Measurements from ENCODE around the gene WWOX.

The WWOX gene

DNA sequence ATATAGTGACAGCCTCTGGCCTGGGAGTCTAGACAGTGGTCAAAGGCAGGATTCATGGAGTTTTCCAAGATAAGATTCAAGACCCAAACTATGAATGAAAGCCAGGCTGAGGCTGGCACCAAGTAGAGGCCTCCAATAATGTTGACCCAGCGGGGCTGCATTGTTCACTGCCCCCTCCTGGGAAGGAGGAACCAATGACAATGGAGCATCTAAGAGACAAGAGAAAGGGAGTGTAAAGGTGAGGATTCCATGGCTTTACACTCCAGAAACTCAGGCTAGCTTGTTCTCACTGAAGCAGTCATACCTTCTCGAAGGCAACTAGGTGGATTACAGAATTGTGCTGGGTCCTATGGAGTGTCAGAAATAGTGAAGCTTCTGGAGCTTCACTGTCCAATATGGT, 380.3 kb downstream of the WWOX start:
- no peak for DNase-seq

DNA sequence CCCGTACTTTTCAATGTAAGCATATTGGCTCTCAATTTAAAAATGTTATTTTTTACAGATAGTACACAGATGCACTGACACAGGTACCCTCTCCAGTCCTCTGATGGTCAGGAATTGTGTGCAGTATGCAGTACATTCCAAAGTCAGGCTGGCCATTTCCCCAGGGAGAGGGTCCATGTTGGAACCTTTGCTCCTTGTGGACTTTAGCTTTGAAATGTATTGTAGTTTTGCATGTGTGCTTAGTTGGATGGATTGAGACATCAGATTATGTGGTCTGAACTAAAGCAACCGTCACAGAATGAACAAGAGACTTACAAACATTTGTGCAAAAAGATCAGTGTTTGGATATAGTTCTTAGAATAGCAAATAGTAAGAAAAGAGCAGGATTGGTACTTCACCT, 381.1 kb downstream of the WWOX start:
- no peak for DNase-seq

DNA sequence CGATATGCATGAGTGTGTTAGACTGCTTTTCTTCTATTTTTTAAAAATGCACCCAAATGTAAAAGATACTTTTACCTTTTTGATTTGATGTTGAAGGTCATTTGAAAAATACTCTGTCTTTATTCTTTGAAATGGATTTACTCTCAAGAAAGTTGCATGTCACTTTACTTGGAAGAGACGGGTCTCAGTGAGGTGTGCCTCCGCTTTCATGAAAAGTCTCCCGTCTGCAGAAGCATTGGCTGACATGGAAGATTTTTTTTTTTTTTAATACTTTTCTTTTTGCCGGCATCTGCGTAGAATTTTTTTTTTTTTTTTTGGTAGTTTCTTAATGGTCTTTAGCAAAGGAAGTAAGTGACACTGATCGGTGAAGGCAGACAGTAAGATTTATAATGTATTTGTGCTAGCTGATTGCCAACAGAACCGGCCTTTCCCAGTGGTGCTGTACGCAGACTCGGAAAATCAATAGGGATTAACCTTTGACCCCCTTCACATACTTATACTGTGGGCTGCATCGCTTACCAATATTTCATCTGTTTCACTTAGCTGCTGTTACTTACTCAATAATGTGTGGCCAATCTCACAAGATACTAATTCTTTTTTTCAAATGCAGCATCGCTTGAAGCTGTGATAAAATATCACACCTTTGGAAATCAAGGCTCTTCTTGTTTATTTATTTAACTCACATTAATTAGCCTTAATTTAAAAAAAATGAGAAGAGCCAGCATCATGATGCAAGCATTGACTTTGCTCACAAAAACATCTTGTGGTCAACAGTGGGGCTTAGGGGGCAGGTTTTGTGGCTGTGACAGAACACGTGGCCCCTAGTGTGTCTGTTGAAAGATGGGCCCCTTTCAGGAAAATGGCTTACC, 383.9 kb downstream of the WWOX start:
- DNase-seq: no peak

DNA sequence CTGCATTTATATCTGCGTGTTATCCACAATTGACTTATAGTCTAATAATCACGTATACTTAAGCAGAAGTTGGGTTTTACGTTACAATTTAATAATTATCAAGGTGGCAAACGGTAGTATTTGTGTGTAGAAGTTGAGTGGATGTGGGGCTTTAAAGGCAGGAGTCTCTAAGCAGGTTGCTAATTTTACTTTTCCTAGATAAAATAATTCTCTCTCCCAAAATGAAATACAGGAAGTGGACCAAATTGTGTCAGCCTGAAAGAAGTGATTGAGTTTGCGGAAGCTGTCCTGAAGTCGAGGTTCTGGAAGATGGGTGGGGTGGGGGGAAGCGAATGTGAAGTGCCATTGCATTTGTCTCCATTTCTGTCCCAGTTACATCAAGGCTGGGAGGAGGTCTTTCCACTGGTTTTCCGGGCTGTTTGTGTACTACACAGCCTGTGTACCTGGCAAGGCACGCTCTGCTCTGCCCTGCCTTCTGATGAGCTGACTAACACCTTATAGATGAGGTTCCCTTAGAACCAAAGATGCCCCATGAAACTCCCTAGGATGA, 385.1 kb downstream of the WWOX start:
- no peak for DNase-seq

DNA sequence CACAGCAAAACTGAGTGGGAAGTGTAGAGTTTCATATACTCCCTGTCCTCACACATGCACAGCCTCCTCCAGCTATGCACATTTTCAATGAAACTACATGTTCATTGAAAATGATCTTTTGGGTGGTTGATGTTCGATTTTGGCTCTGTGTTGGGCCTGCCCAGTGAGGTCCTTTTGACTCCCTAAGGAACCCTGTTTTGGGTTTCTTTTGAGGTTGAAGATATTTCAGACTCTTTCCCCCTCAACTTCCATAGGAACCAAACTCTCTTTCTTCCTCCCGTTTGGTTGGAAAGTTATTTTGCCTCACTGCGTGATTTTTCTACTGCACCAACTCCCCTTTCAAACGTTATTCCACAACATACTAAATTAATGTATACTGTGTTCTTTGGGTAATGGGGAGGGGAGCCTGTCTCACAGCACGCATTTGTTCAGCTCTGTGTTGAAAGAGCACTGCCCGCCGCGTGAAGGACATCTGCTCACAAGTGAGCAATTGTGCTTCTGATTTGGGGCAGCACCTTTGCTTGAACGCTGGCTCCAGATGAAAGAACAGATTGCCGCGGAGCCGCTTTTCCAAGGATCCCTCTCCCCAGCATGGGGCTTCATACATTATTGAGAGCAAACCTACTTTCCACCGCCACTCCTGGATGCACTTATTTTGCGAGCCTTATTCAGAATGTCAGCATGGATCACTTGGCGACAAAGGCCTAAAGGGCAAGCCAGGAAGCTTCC, 385.9 kb downstream of the WWOX start:
- no peak for DNase-seq

DNA sequence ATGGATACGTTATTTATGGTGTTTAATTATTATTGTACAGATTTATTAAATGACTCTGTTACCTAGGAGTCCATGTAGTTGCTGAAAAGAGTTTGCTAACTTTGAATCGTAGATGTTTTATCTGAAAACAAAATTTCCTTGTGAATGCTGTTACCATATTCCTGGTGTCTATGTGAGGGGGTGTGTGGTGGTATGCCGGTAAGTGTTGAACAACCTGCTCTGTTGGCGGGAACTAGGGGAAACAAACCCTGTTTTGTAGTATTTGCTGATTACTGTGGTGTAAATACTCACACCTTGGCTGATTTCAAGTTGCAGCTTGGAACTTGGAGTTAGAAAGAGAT, 386.4 kb downstream of the WWOX start:
- DNase-seq: no peak

DNA sequence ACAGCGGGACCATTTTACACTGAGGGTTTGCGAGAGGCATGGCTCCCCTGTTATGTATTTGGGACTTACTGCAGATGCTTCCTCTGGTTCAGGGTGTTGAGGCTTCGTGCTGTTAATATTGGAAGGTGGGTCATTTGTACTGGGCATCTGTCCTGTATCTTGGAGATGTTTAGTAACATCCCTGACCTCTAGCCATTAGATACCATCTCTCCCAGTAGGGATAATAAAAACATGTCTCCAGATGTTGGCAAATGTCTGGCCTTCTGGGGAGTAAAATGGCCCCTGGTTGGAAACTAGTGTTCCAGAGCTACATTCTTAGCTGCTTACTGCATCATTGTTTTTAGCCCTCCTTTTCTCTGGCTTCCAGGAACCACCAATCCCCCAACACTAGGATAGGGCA, 388.0 kb downstream of the WWOX start:
- no peak for DNase-seq

DNA sequence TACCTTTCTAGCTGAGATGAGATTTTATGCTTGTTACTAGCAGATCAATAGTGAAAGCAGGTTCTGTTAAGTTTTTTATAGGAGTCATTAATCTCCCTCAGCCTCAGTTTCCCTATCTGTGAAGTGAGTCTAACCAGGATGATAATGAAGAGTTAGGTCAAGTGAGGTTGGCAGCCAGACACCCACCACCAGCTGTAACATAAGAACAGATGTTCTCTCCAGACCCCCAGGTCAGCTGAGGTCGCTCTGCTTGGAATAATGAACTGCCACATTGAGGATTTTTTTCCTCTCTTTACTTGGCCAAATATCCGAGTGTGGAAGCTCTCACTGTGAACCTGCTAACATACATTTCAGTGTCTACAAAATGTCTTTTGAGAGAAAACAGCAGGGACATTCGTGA, 389.6 kb downstream of the WWOX start:
- no peak for DNase-seq

DNA sequence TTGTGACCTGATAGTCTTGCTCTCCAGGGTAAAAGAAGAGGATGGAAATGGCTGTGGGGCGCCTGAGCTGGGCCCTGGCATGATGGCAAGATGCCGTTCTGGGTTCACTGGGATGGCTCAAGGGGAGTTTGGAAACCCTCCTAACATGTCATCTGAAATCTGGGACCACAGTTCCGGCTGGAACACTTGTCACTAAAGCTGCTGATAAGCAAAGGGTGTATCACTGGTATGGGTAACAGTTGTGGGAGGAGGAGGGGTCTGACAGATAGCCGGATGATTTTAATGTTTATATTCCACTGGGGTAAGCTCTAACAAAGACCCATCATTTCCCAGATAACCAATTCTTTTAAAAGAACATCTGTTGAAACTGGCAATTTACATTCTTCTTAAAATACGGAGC, 390.2 kb downstream of the WWOX start:
- DNase-seq: no peak

DNA sequence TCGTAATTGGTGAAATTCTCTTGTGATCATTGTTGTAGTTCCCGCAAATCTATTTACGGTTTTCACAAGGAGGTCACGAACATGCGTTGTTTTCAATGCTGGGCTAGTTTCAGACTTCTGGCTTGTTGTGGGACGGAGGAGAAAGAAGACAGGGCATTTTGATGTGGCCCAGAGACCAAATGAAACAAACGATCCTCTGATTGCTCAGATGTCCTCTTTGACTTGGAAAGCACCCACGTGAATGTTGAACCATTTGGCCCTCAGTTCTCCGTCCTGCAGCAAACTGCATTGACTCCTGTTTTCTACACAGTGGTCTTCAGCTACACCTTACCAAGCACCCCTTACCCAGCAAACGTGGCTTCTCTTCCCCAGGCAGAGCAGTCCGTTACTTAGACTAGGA, 391.0 kb downstream of the WWOX start:
- DNase-seq: no peak

DNA sequence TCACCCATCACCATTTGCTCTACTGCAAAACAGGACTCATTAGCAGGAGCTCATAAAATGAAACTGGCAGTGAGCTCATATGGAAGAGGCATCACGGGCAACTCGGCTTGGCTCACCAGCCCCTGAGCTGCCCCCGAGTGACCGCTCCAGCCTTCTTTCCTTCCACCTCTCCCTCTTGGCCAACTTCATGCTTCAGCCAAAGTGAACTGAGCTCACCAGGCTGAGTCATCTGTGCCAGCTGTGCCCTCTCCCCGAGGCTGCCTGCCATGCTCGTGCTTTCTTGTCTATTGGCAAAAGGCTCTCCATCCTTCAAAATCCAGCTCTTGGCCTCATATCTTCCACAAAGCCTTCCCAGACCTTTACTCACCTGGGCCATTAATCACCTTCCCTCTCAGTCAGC, 391.4 kb downstream of the WWOX start:
- DNase-seq: no peak

DNA sequence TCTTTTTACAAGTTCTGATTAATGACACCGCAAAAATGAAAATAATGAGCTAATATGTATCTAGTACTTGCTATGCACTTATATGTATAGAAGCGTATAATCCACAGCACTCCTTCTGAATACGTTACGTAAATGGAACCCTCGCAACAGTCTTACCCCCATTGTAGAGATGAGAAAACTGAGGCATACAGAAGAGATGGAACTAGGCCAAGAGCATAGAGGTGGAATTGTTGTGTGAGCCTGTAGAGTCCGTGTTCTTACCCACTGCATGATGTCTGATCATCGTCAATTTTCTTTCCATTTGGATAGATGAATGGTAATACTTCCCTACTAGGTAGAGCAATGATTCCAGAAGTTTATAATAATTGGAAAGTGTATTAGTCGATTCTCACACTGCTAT, 394.1 kb downstream of the WWOX start:
- DNase-seq: no peak

DNA sequence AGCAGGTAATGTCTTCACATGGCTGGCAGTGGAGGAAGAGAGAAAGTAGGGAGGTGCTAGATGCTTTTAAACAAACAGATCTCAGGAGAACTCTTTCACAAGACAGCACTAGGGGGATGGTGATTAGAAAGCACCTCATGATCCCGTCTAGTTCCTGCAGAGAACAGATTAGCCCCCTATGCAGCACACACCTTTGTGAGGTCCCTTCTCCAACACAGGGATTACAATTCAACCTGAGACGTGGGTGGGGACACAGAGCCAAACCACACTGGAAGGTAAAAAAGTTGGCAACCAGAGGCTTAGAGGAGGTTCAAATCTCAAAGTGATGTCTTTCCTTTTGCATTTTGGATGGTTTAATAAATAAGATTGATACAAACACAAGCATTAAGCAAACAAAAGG, 394.7 kb downstream of the WWOX start:
- DNase-seq: no peak

DNA sequence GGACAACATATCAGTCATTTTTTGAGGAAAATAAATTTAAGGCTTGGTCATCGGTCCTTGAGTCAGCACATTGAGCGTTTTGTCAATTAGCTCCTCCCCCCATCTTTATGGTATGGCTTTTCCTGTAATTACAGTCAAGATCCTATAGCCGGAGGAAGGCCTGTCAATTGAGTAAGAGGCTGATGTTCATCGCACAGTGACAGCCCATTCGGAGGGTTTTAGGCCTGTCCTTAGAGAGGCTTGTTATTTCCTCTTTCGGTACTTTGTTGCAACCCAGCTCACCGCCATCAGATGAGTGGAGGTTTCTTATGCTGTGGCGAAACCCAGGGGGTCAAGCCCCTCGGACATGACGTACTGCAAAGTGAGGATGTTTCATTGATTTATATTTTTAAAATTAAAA, 395.2 kb downstream of the WWOX start:
- peak; percentile 53 to 54 for DNase-seq

DNA sequence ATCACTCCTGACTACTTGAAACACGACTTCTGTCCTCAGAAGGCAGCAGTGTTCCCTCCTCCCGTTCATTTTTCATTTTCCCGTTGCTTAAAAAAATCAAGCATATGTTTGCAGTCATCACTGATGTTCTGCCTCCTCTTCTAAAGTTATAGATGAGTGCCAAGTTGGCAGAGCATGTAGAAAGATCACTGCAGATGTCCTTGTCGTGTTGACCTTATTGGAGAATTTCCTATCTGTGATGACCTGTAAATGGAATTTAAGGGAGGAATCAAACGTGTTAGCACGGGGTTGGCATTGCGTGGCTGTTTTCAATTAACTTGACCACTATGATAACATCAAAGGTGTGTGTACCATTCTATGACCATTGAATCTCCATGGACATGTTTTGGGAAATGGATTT, 396.7 kb downstream of the WWOX start:
- DNase-seq: no peak

DNA sequence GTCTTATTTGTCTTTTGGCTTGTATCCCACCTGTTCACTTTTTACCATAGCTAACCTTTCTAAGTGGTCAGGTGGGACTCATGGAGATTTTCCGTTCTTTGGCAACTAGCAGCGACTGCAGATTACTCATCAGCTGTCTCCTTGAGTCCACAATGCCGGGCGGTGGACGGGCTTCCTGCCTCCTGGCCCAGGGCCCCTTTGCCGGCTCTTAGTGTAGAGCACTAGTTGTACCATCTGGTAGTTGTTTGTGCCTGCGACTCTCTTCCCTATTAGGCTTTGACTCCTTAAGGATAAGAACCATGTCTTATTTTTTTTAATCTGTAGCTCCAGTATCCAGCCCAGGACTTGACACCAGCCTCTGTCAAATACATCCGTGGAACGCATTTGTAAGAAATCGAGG, 399.9 kb downstream of the WWOX start:
- no peak for DNase-seq

DNA sequence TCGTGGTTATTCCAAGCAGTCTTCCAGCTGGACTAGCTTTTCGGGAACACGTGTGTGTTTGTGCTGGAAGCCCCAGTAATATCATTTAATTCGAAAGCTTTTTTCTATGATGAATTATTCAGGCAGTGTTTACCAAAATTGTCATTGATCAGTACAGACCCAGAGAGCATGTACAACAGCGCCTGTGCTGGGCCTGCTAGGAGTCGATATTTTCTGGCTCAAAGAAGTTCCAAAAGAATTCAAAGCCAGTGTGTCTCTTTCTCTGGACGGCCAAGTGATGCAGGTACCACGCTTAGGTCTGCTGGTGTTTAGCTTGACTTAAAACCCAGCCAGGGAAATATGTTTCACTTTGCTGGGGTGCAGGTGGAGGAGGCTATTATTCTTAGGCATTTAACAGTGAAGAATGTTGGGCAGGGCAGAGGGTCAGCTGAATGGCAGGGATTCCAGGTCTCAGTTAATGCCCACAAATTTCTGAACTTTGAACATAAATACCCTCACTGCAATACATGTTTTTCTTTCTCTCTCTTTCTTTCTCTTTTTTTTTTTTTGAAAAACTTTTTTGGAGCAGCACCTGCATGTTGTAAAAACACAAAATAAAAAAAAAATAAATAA, 401.3 kb downstream of the WWOX start:
- no peak for DNase-seq

DNA sequence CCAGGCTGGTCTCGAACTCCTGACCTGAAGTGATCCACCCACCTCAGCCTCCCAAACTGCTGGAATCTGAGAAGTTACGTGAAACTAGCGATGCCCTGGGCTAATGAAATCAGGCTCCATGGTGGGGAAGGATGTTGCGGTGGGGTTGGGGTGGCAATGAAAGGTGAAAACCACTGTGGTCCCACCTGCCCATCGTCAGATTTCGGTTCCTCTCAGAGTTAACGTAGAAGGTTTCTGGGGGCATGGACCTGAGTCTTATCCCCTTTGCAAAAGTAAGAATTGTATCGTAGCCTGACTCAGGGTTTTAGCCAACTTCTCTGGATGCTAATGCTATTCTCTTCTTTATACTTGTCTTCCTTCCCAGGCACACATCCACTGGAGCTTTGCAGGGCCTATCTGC, 402.3 kb downstream of the WWOX start:
- DNase-seq: no peak

DNA sequence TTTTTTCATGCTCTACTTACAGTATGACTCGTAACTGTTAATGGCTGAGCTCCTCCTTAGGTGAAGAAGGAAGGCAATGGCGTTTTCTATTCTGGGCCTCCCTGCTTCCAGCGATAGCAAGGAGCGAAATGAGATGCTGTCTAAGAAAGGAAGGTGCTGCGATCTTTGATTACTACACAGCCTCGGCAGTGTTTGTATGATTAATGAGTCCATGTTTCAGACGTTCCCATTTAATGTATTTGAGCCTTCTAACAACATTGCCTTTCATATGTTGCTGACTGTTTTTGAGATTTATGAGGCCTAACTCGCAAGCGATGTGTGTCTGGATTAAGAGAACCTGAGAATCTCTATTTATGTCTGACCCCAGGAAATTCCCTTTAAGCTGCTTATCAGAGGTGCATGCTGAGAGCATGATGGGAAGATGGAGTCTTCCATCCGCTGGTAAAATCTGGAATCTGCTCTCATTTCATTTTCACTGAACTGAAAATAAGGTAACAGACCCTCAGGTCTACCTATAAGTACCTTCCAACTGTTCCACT, 403.4 kb downstream of the WWOX start:
- DNase-seq: no peak

DNA sequence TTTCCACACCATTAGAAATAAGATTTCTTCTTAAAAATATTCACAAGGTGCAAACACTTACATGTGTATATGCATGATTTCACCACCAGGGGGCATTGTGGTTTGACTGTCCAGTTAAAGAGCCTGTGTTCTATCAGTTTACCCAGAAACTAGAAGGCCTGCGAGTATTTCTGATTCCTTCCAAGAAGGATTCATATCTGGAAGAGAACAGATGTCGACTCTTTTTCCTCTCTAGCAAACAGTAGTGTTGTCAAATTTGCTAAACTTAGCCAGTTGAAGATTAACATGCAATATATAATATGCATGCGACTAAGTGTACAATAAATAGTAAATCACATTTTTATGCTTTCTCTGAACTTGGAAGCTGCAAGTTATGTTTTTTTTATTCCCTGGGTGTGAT, 404.1 kb downstream of the WWOX start:
- DNase-seq: peak; percentile 60 to 62

DNA sequence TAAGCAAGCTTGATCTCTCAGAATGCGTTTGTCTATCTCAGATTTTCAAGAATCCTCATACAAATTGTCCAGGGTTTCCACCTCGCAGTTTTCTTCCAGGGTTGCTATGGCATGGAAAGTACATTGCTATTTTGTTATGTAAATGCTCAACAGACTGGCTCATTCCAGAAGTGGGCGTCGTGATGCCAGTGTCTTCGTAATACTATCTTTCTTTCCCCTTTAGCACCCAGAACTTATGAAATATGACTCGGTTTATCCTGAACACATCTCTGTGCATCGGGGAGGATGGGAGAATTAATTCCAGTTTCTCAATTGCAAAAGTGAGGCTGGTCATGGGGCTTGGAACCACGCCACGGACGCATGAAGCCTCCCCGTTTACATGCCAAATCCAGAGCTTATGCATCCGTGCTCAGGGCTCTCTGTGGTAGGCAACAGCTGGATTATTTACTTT, 405.0 kb downstream of the WWOX start:
- no peak for DNase-seq

DNA sequence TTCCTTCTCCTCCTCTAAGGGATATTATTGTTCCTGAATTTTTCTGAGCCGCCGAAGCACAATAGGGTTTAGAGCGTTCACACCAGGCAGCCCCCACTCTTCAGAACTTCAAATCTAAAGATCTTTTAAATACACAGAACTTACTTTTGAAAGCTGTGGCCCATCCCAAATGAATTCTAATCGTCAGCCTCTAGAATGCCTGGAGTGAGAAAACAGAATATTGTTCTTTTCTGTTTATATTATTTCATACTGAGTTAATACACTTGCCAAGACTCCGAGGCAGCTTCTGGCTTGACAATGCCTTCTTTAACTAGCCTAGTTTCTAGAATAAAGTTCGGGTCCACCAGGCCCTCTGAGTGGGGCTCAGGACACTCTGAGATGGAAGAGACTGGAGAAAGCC, 405.6 kb downstream of the WWOX start:
- DNase-seq: no peak
